Motor neuron (in vitro differentiated cells): ENCODE measurements around the gene CYB5D1. TPM values are rescaled to one million over a fixed set of nuclear protein-coding genes. Genes with fewer than 3 reads are reported as not detected.
"Not testable (repeated sequence)": the region's sequence is repeated elsewhere in the genome, so short reads cannot be mapped to it uniquely, and the experiment has no call there.

ENCODE experiments used
- ATAC-seq, 8 experiments: fragments of 200-7000 bp; cut with Tn5 transposase; replicated peaks in 6 of 8; 2 replicates each; pipeline ENCODE4 v1.8.0; 2021; ENCODE audit warnings: mild to moderate bottlenecking in 8 of 8, moderate library complexity in 8 of 8
- H3K27ac ChIP-seq, 2 donors: fragments of 250-450 bp; sonication (Bioruptor Pico); 2 replicates each; pipeline ENCODE4 v1.9.0; 2021; ENCODE audit warnings: antibody characterized with exemption in 2 of 2, mild to moderate bottlenecking in 2 of 2, moderate library complexity in 1 of 2
- H3K4me1 ChIP-seq, 2 donors: fragments of 250-450 bp; sonication (Bioruptor Pico); replicated peaks in 1 of 2; 2 replicates each; pipeline ENCODE4 v1.6.1; 2021; ENCODE audit warnings: antibody characterized with exemption in 2 of 2, mild to moderate bottlenecking in 2 of 2, moderate library complexity in 1 of 2
- H3K4me3 ChIP-seq, 5 donors: fragments of 250-450 bp; sonication (Bioruptor Pico); 2 replicates each; pipeline ENCODE4 v1.9.0; 2021; ENCODE audit warnings: antibody characterized with exemption in 5 of 5, mild to moderate bottlenecking in 5 of 5, moderate library complexity in 4 of 5
- WGBS, 10 experiments: fragments of 450-650 bp; shearing (Covaris generic); methylation state at CpG; one replicate each; pipeline ENCODE4 v1.0.0; 2022; 5-methylcytosine and 5-hydroxymethylcytosine counted together
- in situ Hi-C, 9 experiments: fragments of 400-800 bp; cut with MboI; loops; one replicate each; pipeline ENCODE4 v1.15.0; 2021; ENCODE audit warnings: low sequenced_read_pairs in 9 of 9, low pct_unique_long_range_greater_than_20kb in 2 of 9; ENCODE audit not compliant: unreplicated experiment in 9 of 9
- total RNA-seq, 8 experiments: library from RNA; unstranded; fragments of 300-600 nt; gene quantifications; 2 replicates each; pipeline versions ENCODE4 v1.2.3 to v1.2.4, GENCODE V29; 2022

Gene CYB5D1
- 10 to 100 TPM; 12.2 to 28.0 (median 16.9) TPM for total RNA-seq

- peak; percentile 30 to 52 (median 39) for ATAC-seq
- WGBS, 10 experiments = 0 to 3% (median 0%) methylated on average over 3 to 27 of the region's 48 CpGs
- in situ Hi-C loops = no loop called here
- peak within 1 kb of the TSS; percentile 42 to 63 (median 52) for H3K4me3 ChIP-seq
- H3K27ac ChIP-seq = peak within 1 kb of the TSS; percentile 92 to 97
- peaks cover 30 to 40% of the 10 kb centered on the region in 2 donors for H3K4me1 ChIP-seq
Observed at GRCh38 chr17:7857713-7858521, at the start of gene CYB5D1. CYB5D1 (plus strand) TSS chr17:7858003; CDS start chr17:7858135, 132 bp downstream.

- no peak for ATAC-seq
- in situ Hi-C loops = no loop called here
Observed at GRCh38 chr17:7809086-7809790, 48.6 kb upstream of the CYB5D1 start.

GRCh38 chr17:7809791-7810343 is 47.9 kb upstream of the CYB5D1 start:
- H3K27ac ChIP-seq, H3K4me1 ChIP-seq, H3K4me3 ChIP-seq, ATAC-seq, in situ Hi-C loops: not testable (repeated sequence)
- 58 to 97% (median 75%) methylated on average over 4 to 8 of the region's 9 CpGs; no CpG with 5 or more reads in 1 of the 10 experiments for WGBS, 10 experiments

More at GRCh38 chr17:7809086-7809790, 48.6 kb upstream of the CYB5D1 start:
- Histone ChIP-seq H3K4me1 (no peaks in the 10 kb centered on the region), H3K27ac (no peak overlapping the region), H3K4me3 (no peak overlapping the region)
- WGBS, 10 experiments = 0 to 63% (median 50%) methylated on average over 1 to 10 of the region's 11 CpGs; no CpG with 5 or more reads in 3 of the 10 experiments

- H3K27ac ChIP-seq = no peak overlapping the region
- in situ Hi-C loops = no loop called here
- WGBS, 10 experiments = 43 to 95% (median 76%) methylated on average over 1 to 3 of the region's 3 CpGs
Observed at GRCh38 chr17:7811251-7811650, 46.6 kb upstream of the CYB5D1 start.

GRCh38 chr17:7814969-7815368 is 42.8 kb upstream of the CYB5D1 start:
- in situ Hi-C loops = no loop called here
- H3K4me3 ChIP-seq = no peak overlapping the region
- ATAC-seq = no peak
- H3K4me1 ChIP-seq = no peaks in the 10 kb centered on the region
- WGBS, 10 experiments = 0 to 100% (median 80%) methylated on average over 1 to 4 of the region's 5 CpGs; no CpG with 5 or more reads in 1 of the 10 experiments
- no peak overlapping the region for H3K27ac ChIP-seq

More at GRCh38 chr17:7811251-7811650, 46.6 kb upstream of the CYB5D1 start:
- ATAC-seq = no peak
- Histone ChIP-seq H3K4me3 (no peak overlapping the region), H3K4me1 (no peaks in the 10 kb centered on the region)

- Histone ChIP-seq H3K27ac (no peak overlapping the region), H3K4me3 (no peak overlapping the region), H3K4me1 (no peaks in the 10 kb centered on the region)
- ATAC-seq = no peak
- WGBS, 10 experiments = 17 to 88% (median 71%) methylated on average over 1 to 6 of the region's 10 CpGs; no CpG with 5 or more reads in 5 of the 10 experiments
- in situ Hi-C loops = no loop called here
Observed at GRCh38 chr17:7816926-7817642, 40.7 kb upstream of the CYB5D1 start.

- WGBS, 10 experiments = 20 to 92% methylated on average over 1 to 2 of the region's 9 CpGs; no CpG with 5 or more reads in 8 of the 10 experiments
- no peaks in the 10 kb centered on the region for H3K4me1 ChIP-seq
- in situ Hi-C loops = no loop called here
- H3K27ac ChIP-seq = no peak overlapping the region
- H3K4me3 ChIP-seq = no peak overlapping the region
- no peak for ATAC-seq
Observed at GRCh38 chr17:7817643-7817964, 40.2 kb upstream of the CYB5D1 start.

- WGBS, 10 experiments = 20 to 88% (median 56%) methylated on average over 1 to 9 of the region's 10 CpGs; no CpG with 5 or more reads in 6 of the 10 experiments
- in situ Hi-C loops = no loop called here
Observed at GRCh38 chr17:7818026-7818425, 39.8 kb upstream of the CYB5D1 start.

GRCh38 chr17:7818746-7819645 is 38.8 kb upstream of the CYB5D1 start:
- in situ Hi-C loops = no loop called here
- no peaks in the 10 kb centered on the region for H3K4me1 ChIP-seq
- WGBS, 10 experiments = 37 to 100% (median 63%) methylated on average over 2 to 11 of the region's 27 CpGs; no CpG with 5 or more reads in 4 of the 10 experiments

More at GRCh38 chr17:7818026-7818425, 39.8 kb upstream of the CYB5D1 start:
- Histone ChIP-seq H3K4me3 (no peak overlapping the region), H3K4me1 (no peaks in the 10 kb centered on the region), H3K27ac (no peak overlapping the region)
- no peak for ATAC-seq

GRCh38 chr17:7820231-7820630 is 37.6 kb upstream of the CYB5D1 start:
- in situ Hi-C loops = loop anchor here in 1 of 9 experiments (10.0 kb wide), 1 partner anchor 165 kb away; no protein-coding TSS in a partner anchor
- H3K4me3 ChIP-seq = no peak overlapping the region
- H3K27ac ChIP-seq = no peak overlapping the region
- ATAC-seq = no peak
- peaks cover 0 to 3% of the 10 kb centered on the region in 2 donors for H3K4me1 ChIP-seq
- 0 to 100% (median 20%) methylated on average over 1 to 3 of the region's 5 CpGs; no CpG with 5 or more reads in 5 of the 10 experiments for WGBS, 10 experiments

More at GRCh38 chr17:7818746-7819645, 38.8 kb upstream of the CYB5D1 start:
- Histone ChIP-seq H3K27ac (no peak overlapping the region), H3K4me3 (no peak overlapping the region)
- ATAC-seq = peak in 1 of 8 experiments; percentile 17

- ATAC-seq = no peak
- in situ Hi-C loops = loop anchor here in 1 of 9 experiments (10.0 kb wide), 1 partner anchor 163 kb away; no protein-coding TSS in a partner anchor
- Histone ChIP-seq H3K27ac (no peak overlapping the region), H3K4me3 (no peak overlapping the region), H3K4me1 (peaks cover 4 to 7% of the 10 kb centered on the region in 2 donors)
- 39 to 86% (median 66%) methylated on average over 1 to 9 of the region's 14 CpGs; no CpG with 5 or more reads in 6 of the 10 experiments for WGBS, 10 experiments
Observed at GRCh38 chr17:7822126-7822525, 35.7 kb upstream of the CYB5D1 start.
